Peyer's patch (tissue), 4 donors: ENCODE measurements around the gene DNAJC8. TPM values are rescaled to one million over a fixed set of nuclear protein-coding genes. Genes with fewer than 3 reads are reported as not detected.

Source experiments
- DNase-seq, 3 donors: peaks; one replicate each; pipeline ENCODE4 v3.0.0-alpha.2; 2017 to 2019
- H3K27ac ChIP-seq, 4 donors: fragments of 200-600 bp; sonication (generic); one replicate each; pipeline ENCODE4 v1.5.1; 2016 to 2019
- H3K27me3 ChIP-seq, 2 donors: fragments of 200-600 bp; sonication (generic); one replicate each; pipeline ENCODE4 v1.5.1; 2019
- H3K36me3 ChIP-seq, 3 donors: fragments of 200-600 bp; sonication (generic); one replicate each; pipeline ENCODE4 v1.5.1; 2016 to 2019
- H3K4me1 ChIP-seq, 4 donors: fragments of 200-600 bp; sonication (generic); one replicate each; pipeline ENCODE4 v1.5.1; 2016 to 2019
- H3K4me3 ChIP-seq, 4 donors: fragments of 200-600 bp; sonication (generic); 1 replicate in 3 of 4; 2 replicates in 1 of 4; pipeline ENCODE4 v1.5.1; 2016 to 2019; ENCODE audit warnings: mild to moderate bottlenecking in 1 of 4
- H3K9me3 ChIP-seq, 4 donors: fragments of 200-600 bp; sonication (generic); one replicate each; pipeline ENCODE4 v1.5.1; 2016 to 2019; ENCODE audit warnings: mild to moderate bottlenecking in 1 of 4
- POLR2A ChIP-seq, 2 donors: fragments of 450-650 bp; IDR thresholded peaks; one replicate each; pipeline ENCODE4 v1.5.1; 2017; ENCODE audit warnings: antibody characterized with exemption in 2 of 2, mild to moderate bottlenecking in 2 of 2, moderate library complexity in 2 of 2
- total RNA-seq, 4 donors: library from RNA; depleted of rRNA; stranded (reverse); fragments of >200 nt; gene quantifications; one replicate each; pipeline ENCODE4 v1.1.0, GENCODE V29; 2016
- TF ChIP-seq, protein P1 (sequence below), 6 experiments: fragments of 450-650 bp in 4 of 6; fragments of 200-600 bp in 2 of 6; sonication (generic) in 1 of 6; IDR thresholded peaks; one replicate each; pipeline ENCODE4 v1.5.1; 2017 to 2019; ENCODE audit warnings: antibody characterized with exemption in 6 of 6, mild to moderate bottlenecking in 3 of 6, moderate library complexity in 1 of 6

The DNAJC8 gene
- total RNA-seq, 4 donors from 2014 or later, result 25.9 to 52.8 (median 33.0) TPM

DNA sequence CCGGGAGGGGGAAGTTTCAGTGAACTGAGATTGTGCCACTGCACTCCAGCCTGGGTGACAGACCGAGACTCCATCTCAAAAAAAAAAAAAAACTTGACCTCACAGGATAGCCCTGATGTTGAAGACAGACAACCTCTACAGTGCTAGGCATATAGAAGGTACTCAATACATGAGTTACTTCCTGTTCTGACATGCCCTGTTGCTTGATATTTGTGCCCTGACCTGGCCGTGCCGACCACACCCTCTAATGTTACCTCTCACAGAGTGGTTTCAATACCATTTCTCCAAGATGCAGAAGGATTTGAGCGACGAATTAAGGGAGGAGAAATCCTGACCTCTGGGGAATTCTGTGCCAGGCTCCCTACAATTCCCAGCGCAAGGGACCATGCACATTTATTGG, 61.6 kb downstream of the DNAJC8 start:
- Histone ChIP-seq H3K27me3 (no peaks in the 10 kb centered on the region), H3K4me1 (peaks cover 4 to 46% (median 31%) of the 10 kb centered on the region in 4 donors), H3K4me3 (no peak overlapping the region), H3K27ac (peak overlapping the region in 2 of 4 donors; percentile 75), H3K9me3 (no peaks in the 10 kb centered on the region), H3K36me3 (no peaks in the 10 kb centered on the region)
- TF ChIP-seq POLR2A (IDR thresholded peaks at IDR 0.05), result no peak
- TF ChIP-seq, protein P1, sequence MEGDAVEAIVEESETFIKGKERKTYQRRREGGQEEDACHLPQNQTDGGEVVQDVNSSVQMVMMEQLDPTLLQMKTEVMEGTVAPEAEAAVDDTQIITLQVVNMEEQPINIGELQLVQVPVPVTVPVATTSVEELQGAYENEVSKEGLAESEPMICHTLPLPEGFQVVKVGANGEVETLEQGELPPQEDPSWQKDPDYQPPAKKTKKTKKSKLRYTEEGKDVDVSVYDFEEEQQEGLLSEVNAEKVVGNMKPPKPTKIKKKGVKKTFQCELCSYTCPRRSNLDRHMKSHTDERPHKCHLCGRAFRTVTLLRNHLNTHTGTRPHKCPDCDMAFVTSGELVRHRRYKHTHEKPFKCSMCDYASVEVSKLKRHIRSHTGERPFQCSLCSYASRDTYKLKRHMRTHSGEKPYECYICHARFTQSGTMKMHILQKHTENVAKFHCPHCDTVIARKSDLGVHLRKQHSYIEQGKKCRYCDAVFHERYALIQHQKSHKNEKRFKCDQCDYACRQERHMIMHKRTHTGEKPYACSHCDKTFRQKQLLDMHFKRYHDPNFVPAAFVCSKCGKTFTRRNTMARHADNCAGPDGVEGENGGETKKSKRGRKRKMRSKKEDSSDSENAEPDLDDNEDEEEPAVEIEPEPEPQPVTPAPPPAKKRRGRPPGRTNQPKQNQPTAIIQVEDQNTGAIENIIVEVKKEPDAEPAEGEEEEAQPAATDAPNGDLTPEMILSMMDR (IDR thresholded peaks at IDR 0.05), result no peak
- peak in 1 of 3 donors; percentile 39 for DNase-seq

DNA sequence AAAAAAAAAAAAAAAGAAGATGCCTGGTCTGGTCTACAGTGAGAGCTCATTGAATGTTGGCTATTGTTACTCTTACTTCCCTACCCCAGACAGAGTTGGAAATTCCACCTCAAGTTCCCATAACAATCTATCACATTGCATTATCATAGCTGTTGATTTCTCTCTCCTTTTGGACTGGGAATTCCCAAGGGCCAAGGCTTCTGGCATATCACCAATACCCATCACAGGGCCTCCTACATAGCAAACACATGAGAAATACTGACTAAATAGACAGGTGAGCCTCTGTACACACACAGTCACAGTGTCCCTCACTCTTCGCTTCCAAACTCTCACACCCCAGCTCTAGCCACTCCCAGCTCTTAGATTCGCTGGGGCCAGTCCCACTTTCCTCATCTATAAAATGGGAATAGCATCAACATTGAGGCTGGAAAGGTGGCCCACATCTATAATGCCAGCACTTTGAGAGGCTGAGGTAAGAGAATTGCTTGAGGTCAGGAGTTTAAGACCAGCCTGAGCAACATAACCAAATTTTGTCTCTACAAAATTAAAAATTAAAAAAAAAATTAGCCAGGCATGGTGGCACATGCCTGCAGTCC, 62.7 kb downstream of the DNAJC8 start:
- H3K27ac ChIP-seq, result peak overlapping the region in 1 of 4 donors; percentile 55
- DNase-seq, result no peak
- no peaks in the 10 kb centered on the region for H3K36me3 ChIP-seq
- H3K4me3 ChIP-seq, result no peak overlapping the region
- H3K9me3 ChIP-seq, result no peaks in the 10 kb centered on the region
- no peaks in the 10 kb centered on the region for H3K27me3 ChIP-seq
- no peak for TF ChIP-seq POLR2A (IDR thresholded peaks at IDR 0.05)
- TF ChIP-seq, protein P1 (IDR thresholded peaks at IDR 0.05), result no peak
- H3K4me1 ChIP-seq, result peaks cover 4 to 46% (median 31%) of the 10 kb centered on the region in 4 donors

DNA sequence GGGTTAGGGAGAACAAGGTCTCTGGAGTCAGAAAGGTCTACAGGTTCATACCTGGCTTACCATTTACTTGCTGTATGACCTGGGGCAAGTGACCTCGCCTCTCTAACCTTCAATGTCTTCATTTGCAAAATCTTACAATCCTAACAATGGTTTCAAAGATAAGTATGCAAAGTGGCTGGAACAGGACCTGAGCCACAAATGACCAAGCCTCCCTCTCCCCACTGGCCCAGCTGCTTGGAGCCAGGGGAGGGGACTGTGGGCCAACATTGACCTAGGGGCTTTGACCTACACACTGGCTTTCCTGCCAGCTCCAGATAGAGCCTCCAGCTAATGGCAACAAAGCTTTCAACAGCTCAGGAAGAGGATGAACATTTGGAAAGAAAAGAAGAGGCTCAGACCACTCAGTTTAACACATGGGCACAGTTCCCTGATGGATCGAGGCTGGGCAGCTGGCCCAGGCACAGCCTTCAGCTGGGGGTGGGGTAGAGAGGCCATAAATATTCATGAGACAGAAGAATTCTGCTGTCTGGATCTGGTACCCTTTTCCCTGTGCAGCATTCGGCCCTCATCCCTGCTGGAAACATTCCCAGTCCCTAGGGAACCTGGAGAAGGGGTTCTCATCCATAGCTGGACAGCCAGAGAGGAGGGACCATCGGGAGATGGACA, 69.2 kb downstream of the DNAJC8 start:
- Histone ChIP-seq H3K27ac (peak overlapping the region in 2 of 4 donors; percentile 14 to 27), H3K27me3 (no peaks in the 10 kb centered on the region), H3K36me3 (no peaks in the 10 kb centered on the region), H3K9me3 (no peaks in the 10 kb centered on the region), H3K4me3 (no peak overlapping the region), H3K4me1 (peaks cover 0 to 13% (median 2%) of the 10 kb centered on the region in 4 donors)
- TF ChIP-seq, protein P1 (IDR thresholded peaks at IDR 0.05), result no peak
- TF ChIP-seq POLR2A (IDR thresholded peaks at IDR 0.05), result no peak
- DNase-seq, result no peak

DNA sequence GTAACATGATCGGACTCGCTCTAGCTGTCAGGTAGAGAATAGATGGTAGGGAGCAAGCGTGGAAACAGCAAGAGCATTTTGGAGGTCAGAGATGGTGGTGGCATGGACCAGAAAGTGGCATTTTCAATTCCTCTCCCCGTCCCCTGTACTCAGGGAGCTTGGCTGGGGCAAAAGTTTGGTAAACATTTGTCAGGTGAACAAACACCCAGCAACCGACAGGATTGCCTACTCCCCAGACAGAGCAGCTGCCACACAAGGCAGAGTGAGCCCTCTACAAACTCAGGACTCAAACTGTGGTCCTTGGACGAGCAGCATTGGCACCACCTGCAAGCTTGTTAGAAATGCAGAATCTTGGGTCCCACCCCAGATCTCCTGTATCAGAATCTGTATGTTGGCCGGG, 70.7 kb downstream of the DNAJC8 start:
- H3K4me3 ChIP-seq, result no peak overlapping the region
- H3K27ac ChIP-seq, result peak overlapping the region in 1 of 4 donors; percentile 19
- H3K36me3 ChIP-seq, result no peaks in the 10 kb centered on the region
- no peaks in the 10 kb centered on the region for H3K9me3 ChIP-seq
- DNase-seq, result no peak
- no peak for TF ChIP-seq POLR2A (IDR thresholded peaks at IDR 0.05)
- TF ChIP-seq, protein P1 (IDR thresholded peaks at IDR 0.05), result no peak
- peaks cover 0 to 13% (median 0%) of the 10 kb centered on the region in 4 donors for H3K4me1 ChIP-seq
- H3K27me3 ChIP-seq, result no peaks in the 10 kb centered on the region

DNA sequence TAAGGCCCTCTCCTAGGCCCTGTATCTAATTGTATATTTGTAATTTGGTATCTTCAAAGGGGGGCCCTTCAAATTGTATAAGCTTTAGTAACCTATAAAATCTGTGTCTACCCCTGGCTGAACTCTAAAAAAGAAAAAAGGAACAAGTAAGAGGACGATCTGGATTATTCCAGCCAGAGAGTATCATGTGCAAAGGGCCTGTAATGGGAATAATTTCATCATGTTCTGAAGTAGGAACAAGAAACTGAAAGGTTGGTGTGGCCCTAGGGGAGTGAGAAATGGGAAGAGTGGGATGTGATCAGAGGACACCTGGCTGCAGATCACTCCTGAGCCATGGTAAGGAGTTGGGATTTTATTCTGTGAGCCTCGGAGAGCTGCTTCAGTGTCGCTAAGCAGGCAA, 71.1 kb downstream of the DNAJC8 start:
- peak overlapping the region in 2 of 4 donors; percentile 19 to 66 for H3K27ac ChIP-seq
- peaks cover 0 to 13% (median 0%) of the 10 kb centered on the region in 4 donors for H3K4me1 ChIP-seq
- no peak for DNase-seq
- H3K27me3 ChIP-seq, result no peaks in the 10 kb centered on the region
- H3K4me3 ChIP-seq, result no peak overlapping the region
- H3K36me3 ChIP-seq, result no peaks in the 10 kb centered on the region
- TF ChIP-seq POLR2A (IDR thresholded peaks at IDR 0.05), result no peak
- TF ChIP-seq, protein P1 (IDR thresholded peaks at IDR 0.05), result no peak
- no peaks in the 10 kb centered on the region for H3K9me3 ChIP-seq
